Testis (tissue), 2 donors: ENCODE results near the gene UNC13D.

Experiments
- POLR2A ChIP-seq: fragments of 450-650 bp; IDR thresholded peaks from one replicate; pipeline ENCODE4 v1.6.1; 2017; ENCODE audit warnings: antibody characterized with exemption, mild to moderate bottlenecking, moderate library complexity
- TF ChIP-seq, protein P1 (sequence below), 3 experiments: fragments of 450-650 bp in 2 of 3; fragments of 200-600 bp in 1 of 3; sonication (generic) in 1 of 3; IDR thresholded peaks; one replicate each; pipeline ENCODE4 v1.5.1; 2016 to 2019; ENCODE audit warnings: antibody characterized with exemption in 3 of 3, mild to moderate bottlenecking in 2 of 3, moderate library complexity in 1 of 3

DNA sequence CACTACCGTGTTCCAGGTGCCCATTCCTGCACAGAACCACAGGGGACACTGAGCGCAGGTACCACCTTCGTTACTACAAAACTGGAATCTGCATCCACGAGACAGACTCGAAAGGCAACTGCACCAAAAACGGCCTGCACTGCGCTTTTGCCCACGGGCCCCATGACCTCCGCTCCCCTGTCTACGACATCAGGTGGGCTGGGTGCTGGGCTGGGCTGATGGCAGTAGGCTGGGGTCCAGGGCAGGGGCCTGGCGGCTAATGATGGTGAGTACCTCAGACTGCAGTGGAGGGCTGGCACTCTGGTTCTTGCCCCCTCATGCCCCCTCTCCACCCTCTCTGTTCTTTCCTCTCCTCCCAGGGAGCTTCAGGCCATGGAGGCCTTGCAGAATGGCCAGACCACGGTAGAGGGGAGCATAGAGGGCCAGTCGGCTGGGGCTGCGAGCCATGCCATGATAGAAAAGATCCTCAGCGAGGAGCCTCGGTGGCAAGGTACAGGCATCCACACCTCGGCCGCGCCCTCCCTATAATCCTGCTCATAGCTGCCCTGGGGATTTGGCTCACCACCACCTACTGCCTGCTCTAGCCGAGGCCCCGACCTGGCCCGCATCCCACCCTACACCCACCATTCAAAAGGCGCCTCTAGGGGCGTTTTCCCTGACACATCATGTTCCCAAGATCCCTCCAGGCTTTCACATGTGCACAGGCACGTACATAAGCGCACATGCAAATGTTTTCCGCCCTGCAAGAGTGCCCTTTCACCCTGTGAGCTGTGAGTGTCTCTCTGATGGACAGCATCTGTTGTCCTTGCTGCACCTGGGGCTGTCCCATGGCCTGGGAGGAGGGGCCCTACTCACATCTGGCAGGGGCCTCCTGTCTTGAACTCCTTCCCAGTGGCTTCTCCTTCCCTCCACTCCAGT is 31.8 kb downstream of the UNC13D start:
- TF ChIP-seq, protein P1, sequence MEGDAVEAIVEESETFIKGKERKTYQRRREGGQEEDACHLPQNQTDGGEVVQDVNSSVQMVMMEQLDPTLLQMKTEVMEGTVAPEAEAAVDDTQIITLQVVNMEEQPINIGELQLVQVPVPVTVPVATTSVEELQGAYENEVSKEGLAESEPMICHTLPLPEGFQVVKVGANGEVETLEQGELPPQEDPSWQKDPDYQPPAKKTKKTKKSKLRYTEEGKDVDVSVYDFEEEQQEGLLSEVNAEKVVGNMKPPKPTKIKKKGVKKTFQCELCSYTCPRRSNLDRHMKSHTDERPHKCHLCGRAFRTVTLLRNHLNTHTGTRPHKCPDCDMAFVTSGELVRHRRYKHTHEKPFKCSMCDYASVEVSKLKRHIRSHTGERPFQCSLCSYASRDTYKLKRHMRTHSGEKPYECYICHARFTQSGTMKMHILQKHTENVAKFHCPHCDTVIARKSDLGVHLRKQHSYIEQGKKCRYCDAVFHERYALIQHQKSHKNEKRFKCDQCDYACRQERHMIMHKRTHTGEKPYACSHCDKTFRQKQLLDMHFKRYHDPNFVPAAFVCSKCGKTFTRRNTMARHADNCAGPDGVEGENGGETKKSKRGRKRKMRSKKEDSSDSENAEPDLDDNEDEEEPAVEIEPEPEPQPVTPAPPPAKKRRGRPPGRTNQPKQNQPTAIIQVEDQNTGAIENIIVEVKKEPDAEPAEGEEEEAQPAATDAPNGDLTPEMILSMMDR (IDR thresholded peaks at IDR 0.05) = no peak
- TF ChIP-seq POLR2A = no peak
